Natural killer cell treated with Interleukin-12 subunit alpha and Interleukin-12 subunit beta and Interleukin-15 and Interleukin-18, amount 100 ng/mL, for 72 hours (primary cell): ENCODE data around the gene ABCA7. TPM values are rescaled to one million over a fixed set of nuclear protein-coding genes. Genes with fewer than 3 reads are reported as not detected.

Source experiments
- ATAC-seq, 2 donors: fragments of 150-1000 bp; cut with Tn5 transposase in 1 of 2; sonication (Bioruptor Pico), chemical (Tn5 transposase) in 1 of 2; 2 replicates each; pipeline ENCODE4 v1.10.0; 2021
- DNase-seq: peaks from one replicate; pipeline ENCODE4 v3.0.0; 2022; ENCODE audit warnings: low spot score
- H3K27ac Mint-ChIP-seq, 2 donors: 1 replicate in 1 of 2; 2 replicates in 1 of 2; pipeline ENCODE4 v1.8.0; 2022; ENCODE audit warnings: mixed read lengths in 2 of 2, mild to moderate bottlenecking in 1 of 2, moderate library complexity in 1 of 2
- H3K27me3 Mint-ChIP-seq, 2 donors: 1 replicate in 1 of 2; 2 replicates in 1 of 2; pipeline ENCODE4 v1.8.0; 2022; ENCODE audit warnings: mixed read lengths in 2 of 2
- H3K36me3 Mint-ChIP-seq: one replicate; pipeline ENCODE4 v1.8.0; 2022; ENCODE audit warnings: mixed read lengths
- H3K4me1 Mint-ChIP-seq, 2 donors: 1 replicate in 1 of 2; 2 replicates in 1 of 2; pipeline ENCODE4 v1.8.0; 2022; ENCODE audit warnings: low read depth in 2 of 2, mixed read lengths in 2 of 2, mild to moderate bottlenecking in 1 of 2
- H3K4me3 Mint-ChIP-seq: one replicate; pipeline ENCODE4 v1.8.0; 2022; ENCODE audit warnings: mixed read lengths
- H3K9me3 Mint-ChIP-seq: 2 replicates; pipeline ENCODE4 v1.8.0; 2022; ENCODE audit warnings: mixed read lengths
- total RNA-seq, 2 donors: library from RNA; stranded (reverse); gene quantifications; one replicate each; pipeline ENCODE4 v1.2.3, GENCODE V29; 2022

The ABCA7 gene
- total RNA-seq, 2 donors from 2014 or later: 53.7 to 69.9 TPM

- no peaks in the 10 kb centered on the region for H3K9me3 Mint-ChIP-seq
- H3K27ac Mint-ChIP-seq: no peak overlapping the region
- ATAC-seq: no peak
- H3K4me3 Mint-ChIP-seq: no peak overlapping the region
- peaks cover 2 to 4% of the 10 kb centered on the region in 2 donors for H3K27me3 Mint-ChIP-seq
- no peaks in the 10 kb centered on the region for H3K36me3 Mint-ChIP-seq
- H3K4me1 Mint-ChIP-seq: peaks cover 3 to 8% of the 10 kb centered on the region in 2 donors
- no peak for DNase-seq
Measured at GRCh38 chr19:1007399-1008251, 32.3 kb upstream of the ABCA7 start.

- H3K27ac Mint-ChIP-seq: no peak overlapping the region
- H3K27me3 Mint-ChIP-seq: no peaks in the 10 kb centered on the region
- H3K4me3 Mint-ChIP-seq: no peak overlapping the region
- H3K36me3 Mint-ChIP-seq: no peaks in the 10 kb centered on the region
- DNase-seq (no peak), ATAC-seq (no peak)
- peaks cover 0 to 6% of the 10 kb centered on the region in 2 donors for H3K4me1 Mint-ChIP-seq
- no peaks in the 10 kb centered on the region for H3K9me3 Mint-ChIP-seq
Measured at GRCh38 chr19:1008268-1009040, 31.5 kb upstream of the ABCA7 start.

GRCh38 chr19:1009041-1009980, 30.6 kb upstream of the ABCA7 start:
- DNase-seq (no peak), ATAC-seq (no peak)
- Mint-ChIP-seq H3K27me3 (no peaks in the 10 kb centered on the region), H3K36me3 (no peaks in the 10 kb centered on the region), H3K9me3 (no peaks in the 10 kb centered on the region), H3K4me1 (peaks cover 0 to 9% of the 10 kb centered on the region in 2 donors), H3K27ac (no peak overlapping the region), H3K4me3 (no peak overlapping the region)

GRCh38 chr19:1009981-1010538, 29.8 kb upstream of the ABCA7 start:
- no peaks in the 10 kb centered on the region for H3K27me3 Mint-ChIP-seq
- no peaks in the 10 kb centered on the region for H3K9me3 Mint-ChIP-seq
- no peaks in the 10 kb centered on the region for H3K36me3 Mint-ChIP-seq
- peaks cover 0 to 9% of the 10 kb centered on the region in 2 donors for H3K4me1 Mint-ChIP-seq
- DNase-seq: no peak
- H3K4me3 Mint-ChIP-seq: no peak overlapping the region
- H3K27ac Mint-ChIP-seq: no peak overlapping the region
- no peak for ATAC-seq

GRCh38 chr19:1010586-1011510, 29.1 kb upstream of the ABCA7 start:
- Mint-ChIP-seq H3K4me1 (peaks cover 0 to 9% of the 10 kb centered on the region in 2 donors), H3K36me3 (no peaks in the 10 kb centered on the region), H3K9me3 (no peaks in the 10 kb centered on the region), H3K27me3 (no peaks in the 10 kb centered on the region), H3K4me3 (no peak overlapping the region), H3K27ac (no peak overlapping the region)
- ATAC-seq: no peak
- no peak for DNase-seq

- no peaks in the 10 kb centered on the region for H3K9me3 Mint-ChIP-seq
- ATAC-seq (no peak), DNase-seq (no peak)
- peaks cover 1 to 7% of the 10 kb centered on the region in 2 donors for H3K4me1 Mint-ChIP-seq
- no peaks in the 10 kb centered on the region for H3K36me3 Mint-ChIP-seq
- no peak overlapping the region for H3K4me3 Mint-ChIP-seq
- H3K27ac Mint-ChIP-seq: no peak overlapping the region
- H3K27me3 Mint-ChIP-seq: no peaks in the 10 kb centered on the region
Measured at GRCh38 chr19:1011831-1012333, 28.0 kb upstream of the ABCA7 start.

GRCh38 chr19:1012334-1012733, 27.6 kb upstream of the ABCA7 start:
- H3K4me3 Mint-ChIP-seq: no peak overlapping the region
- peaks cover 6 to 8% of the 10 kb centered on the region in 2 donors for H3K4me1 Mint-ChIP-seq
- H3K36me3 Mint-ChIP-seq: no peaks in the 10 kb centered on the region
- no peak for ATAC-seq
- H3K27me3 Mint-ChIP-seq: no peaks in the 10 kb centered on the region
- no peak for DNase-seq
- H3K27ac Mint-ChIP-seq: no peak overlapping the region
- H3K9me3 Mint-ChIP-seq: no peaks in the 10 kb centered on the region

- Mint-ChIP-seq H3K4me3 (no peak overlapping the region), H3K36me3 (no peaks in the 10 kb centered on the region), H3K4me1 (peaks cover 14 to 15% of the 10 kb centered on the region in 2 donors), H3K9me3 (no peaks in the 10 kb centered on the region), H3K27ac (no peak overlapping the region), H3K27me3 (no peaks in the 10 kb centered on the region)
- ATAC-seq (no peak), DNase-seq (no peak)
Measured at GRCh38 chr19:1013218-1013617, 26.7 kb upstream of the ABCA7 start.

- H3K36me3 Mint-ChIP-seq: no peaks in the 10 kb centered on the region
- no peak overlapping the region for H3K27ac Mint-ChIP-seq
- no peaks in the 10 kb centered on the region for H3K9me3 Mint-ChIP-seq
- peaks cover 14 to 15% of the 10 kb centered on the region in 2 donors for H3K4me1 Mint-ChIP-seq
- H3K27me3 Mint-ChIP-seq: no peaks in the 10 kb centered on the region
- DNase-seq: no peak
- no peak for ATAC-seq
- no peak overlapping the region for H3K4me3 Mint-ChIP-seq
Measured at GRCh38 chr19:1014161-1015060, 25.5 kb upstream of the ABCA7 start.

- no peak overlapping the region for H3K4me3 Mint-ChIP-seq
- DNase-seq (no peak), ATAC-seq (no peak)
- H3K27me3 Mint-ChIP-seq: no peaks in the 10 kb centered on the region
- peaks cover 18% of the 10 kb centered on the region in 2 donors for H3K4me1 Mint-ChIP-seq
- H3K27ac Mint-ChIP-seq: no peak overlapping the region
- H3K36me3 Mint-ChIP-seq: no peaks in the 10 kb centered on the region
- H3K9me3 Mint-ChIP-seq: no peaks in the 10 kb centered on the region
Measured at GRCh38 chr19:1015061-1015781, 24.7 kb upstream of the ABCA7 start.
